HFF-Myc (cell line): Measurements from ENCODE around the gene KIAA1614.
"Not testable (repeated sequence)": the region's sequence is repeated elsewhere in the genome, so short reads cannot be mapped to it uniquely, and the experiment has no call there.

Experiments used
- DNase-seq: peaks from one replicate; pipeline ENCODE4 v3.0.0-alpha.2; 2011; ENCODE audit warnings: low read depth; ENCODE audit errors: extremely low read depth
- H3K4me3 ChIP-seq: replicated peaks from 2 replicates; pipeline ENCODE4 v1.5.1; 2011; ENCODE audit warnings: low read depth, mild to moderate bottlenecking, control low read depth, low read length
- CTCF ChIP-seq: IDR thresholded peaks from 2 replicates; pipeline ENCODE4 v1.5.1; 2012; ENCODE audit warnings: mild to moderate bottlenecking, low read depth, low read length, control low read depth; ENCODE audit errors: missing control alignments

The KIAA1614 gene

GRCh38 chr1:180956028-180956640, 43.4 kb downstream of the KIAA1614 start:
- no peak for TF ChIP-seq CTCF
- no peak for DNase-seq
- no peak overlapping the region for H3K4me3 ChIP-seq

DNA sequence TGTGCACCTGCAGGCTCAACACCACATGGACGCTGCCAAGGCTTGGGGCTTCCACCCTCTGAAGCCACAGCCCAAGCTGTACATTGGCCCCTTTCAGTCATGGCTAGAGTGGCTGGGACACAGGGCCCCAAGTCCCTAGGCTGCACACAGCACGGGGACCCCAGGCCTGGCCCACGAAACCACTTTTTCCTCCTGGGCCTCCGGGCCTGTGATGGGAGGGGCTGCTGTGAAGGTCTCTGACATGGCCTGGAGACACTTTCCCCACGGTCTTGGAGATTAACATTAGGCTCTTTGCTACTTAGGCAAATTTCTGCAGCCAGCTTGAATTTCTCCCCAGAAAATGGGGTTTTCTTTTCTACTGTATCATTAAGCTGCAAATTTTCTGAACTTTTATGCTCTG, 46.9 kb downstream of the KIAA1614 start:
- H3K4me3 ChIP-seq, DNase-seq: not testable (repeated sequence)

DNA sequence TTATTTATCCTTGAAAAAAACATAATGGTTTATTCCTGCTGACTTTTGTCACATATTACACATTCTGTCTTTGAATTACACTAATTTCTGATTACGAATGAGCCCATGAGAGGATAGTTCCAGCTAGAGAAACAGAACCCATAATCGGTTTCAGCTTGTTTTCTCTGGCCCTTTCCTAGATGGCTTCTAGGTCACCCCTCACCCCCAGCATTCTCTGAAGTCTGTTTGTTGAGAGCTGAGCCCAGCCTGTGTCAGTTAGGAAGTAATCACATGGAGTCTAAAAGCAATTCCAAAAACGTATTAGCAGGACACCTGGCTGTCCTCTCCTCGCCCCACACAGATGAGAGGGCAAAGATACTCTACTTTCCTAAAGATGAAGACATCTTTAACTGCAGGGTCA, 48.9 kb downstream of the KIAA1614 start:
- no peak overlapping the region for H3K4me3 ChIP-seq
- DNase-seq = no peak
- no peak for TF ChIP-seq CTCF

DNA sequence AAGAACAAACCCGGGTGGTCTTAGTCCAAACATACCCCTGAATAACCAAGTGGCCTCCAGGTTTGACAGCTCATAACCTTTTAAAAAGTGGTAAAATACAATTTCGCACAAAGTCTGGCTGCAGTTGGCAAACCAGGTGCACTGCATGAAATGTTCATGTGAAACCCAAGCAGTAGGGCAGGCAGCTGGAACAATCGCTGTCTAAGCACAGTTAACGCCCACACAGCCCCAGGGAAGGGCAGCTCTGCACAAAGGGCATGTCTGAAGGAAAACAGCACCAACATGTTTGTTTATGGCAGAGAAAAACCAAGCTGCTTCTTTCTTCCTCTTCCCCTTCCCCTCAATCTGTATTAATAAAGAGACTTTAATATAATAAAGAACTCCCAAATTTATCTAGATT, 49.5 kb downstream of the KIAA1614 start:
- TF ChIP-seq CTCF = no peak
- DNase-seq = no peak
- H3K4me3 ChIP-seq = no peak overlapping the region

- TF ChIP-seq CTCF = no peak
- DNase-seq = no peak
- no peak overlapping the region for H3K4me3 ChIP-seq
Measured at GRCh38 chr1:180964056-180964455, 51.4 kb downstream of the KIAA1614 start.

GRCh38 chr1:180964595-180964994, 51.9 kb downstream of the KIAA1614 start:
- H3K4me3 ChIP-seq = no peak overlapping the region
- no peak for TF ChIP-seq CTCF
- DNase-seq = no peak

- DNase-seq = no peak
- no peak overlapping the region for H3K4me3 ChIP-seq
- no peak for TF ChIP-seq CTCF
Measured at GRCh38 chr1:180966312-180966711, 53.6 kb downstream of the KIAA1614 start.
